ENCODE data around the gene DDA1.

The DDA1 gene

DNA sequence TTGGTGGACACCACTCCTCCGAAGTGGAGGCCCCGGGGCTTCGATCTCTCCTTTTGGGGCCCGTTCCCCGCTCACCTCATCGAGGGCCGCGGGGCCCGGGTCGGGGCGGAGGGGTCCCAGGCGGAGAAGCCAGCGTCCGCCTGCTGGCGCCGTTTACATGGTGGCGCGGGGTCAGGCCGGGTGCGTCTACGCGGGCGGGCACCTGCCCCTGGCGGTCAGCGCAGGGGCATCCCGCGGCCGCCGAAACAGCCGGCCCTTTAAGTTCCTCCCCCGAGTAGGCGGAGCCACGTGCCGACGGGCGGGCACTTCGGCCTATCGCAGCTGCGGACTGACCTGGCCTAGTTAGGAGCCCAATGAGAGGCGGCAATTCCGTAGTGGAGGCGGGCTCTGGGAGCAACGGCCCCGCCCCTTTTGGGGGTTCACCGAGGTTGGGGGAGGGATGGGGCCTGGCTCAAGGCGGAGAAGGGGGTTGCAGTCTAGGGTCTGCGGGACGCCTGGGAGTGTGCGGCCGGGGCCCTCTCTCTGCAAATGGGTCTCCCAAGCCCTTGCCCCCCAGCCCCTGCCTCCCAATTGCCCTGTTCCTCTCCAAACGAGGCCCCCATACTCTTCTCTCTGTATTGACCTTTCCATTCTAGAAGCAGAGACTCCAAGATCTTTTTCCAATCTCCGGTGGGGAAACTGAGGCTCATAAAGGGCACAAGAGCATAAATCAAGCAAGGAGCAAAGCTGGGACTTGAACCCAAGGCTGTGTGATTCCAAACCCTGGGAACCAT lies 6.0 kb upstream of the DDA1 start, which contains the start of gene ABHD8:
TSS of gene ABHD8 (minus strand) at position 259 of the 773 bp plus-strand sequence. CDS start 1,809 bp downstream, outside the sequence.
- TF ChIP-seq CTCF (IDR thresholded peaks at IDR 0.05; ENCODE audit: insufficient read depth, low read length, missing control alignments), result peak; percentile 63

GRCh38 chr19:17303940-17304267 lies 5.5 kb upstream of the DDA1 start:
- DNase-seq (ENCODE audit: low read depth, low spot score), result no peak
- no peak overlapping the region for H3K4me3 ChIP-seq (ENCODE audit: low read depth, low read length)
- POLR2A ChIA-PET, result interaction anchor here (1.2 kb wide), 1 partner anchor 13 kb away, joined by 3 read pairs; no protein-coding TSS in a partner anchor
- TF ChIP-seq CTCF (IDR thresholded peaks at IDR 0.05; ENCODE audit: insufficient read depth, low read length, missing control alignments), result no peak
- CTCF ChIA-PET, result interaction anchor here (0.8 to 5.7 kb wide), 7 partner anchors 9 to 214 kb away, joined by 3 to 69 read pairs (median 4); partner anchors contain the start of gene USHBP1

More for the DNA sequence above, 6.0 kb upstream of the DDA1 start, which contains the start of gene ABHD8:
- H3K4me3 ChIP-seq (ENCODE audit: low read depth, low read length), result peak within 1 kb of the TSS; percentile 76
- CTCF ChIA-PET, result interaction anchor here (0.8 to 5.7 kb wide), 8 partner anchors 10 to 213 kb away, joined by 3 to 69 read pairs (median 4); partner anchors contain the start of gene USHBP1
- peak; percentile 57 for DNase-seq (ENCODE audit: low read depth, low spot score)
- POLR2A ChIA-PET, result interaction anchor here (0.9 to 1.2 kb wide), 2 partner anchors 14 to 22 kb away, joined by 3 read pairs; partner anchors contain the start of gene ANKLE1

DNA sequence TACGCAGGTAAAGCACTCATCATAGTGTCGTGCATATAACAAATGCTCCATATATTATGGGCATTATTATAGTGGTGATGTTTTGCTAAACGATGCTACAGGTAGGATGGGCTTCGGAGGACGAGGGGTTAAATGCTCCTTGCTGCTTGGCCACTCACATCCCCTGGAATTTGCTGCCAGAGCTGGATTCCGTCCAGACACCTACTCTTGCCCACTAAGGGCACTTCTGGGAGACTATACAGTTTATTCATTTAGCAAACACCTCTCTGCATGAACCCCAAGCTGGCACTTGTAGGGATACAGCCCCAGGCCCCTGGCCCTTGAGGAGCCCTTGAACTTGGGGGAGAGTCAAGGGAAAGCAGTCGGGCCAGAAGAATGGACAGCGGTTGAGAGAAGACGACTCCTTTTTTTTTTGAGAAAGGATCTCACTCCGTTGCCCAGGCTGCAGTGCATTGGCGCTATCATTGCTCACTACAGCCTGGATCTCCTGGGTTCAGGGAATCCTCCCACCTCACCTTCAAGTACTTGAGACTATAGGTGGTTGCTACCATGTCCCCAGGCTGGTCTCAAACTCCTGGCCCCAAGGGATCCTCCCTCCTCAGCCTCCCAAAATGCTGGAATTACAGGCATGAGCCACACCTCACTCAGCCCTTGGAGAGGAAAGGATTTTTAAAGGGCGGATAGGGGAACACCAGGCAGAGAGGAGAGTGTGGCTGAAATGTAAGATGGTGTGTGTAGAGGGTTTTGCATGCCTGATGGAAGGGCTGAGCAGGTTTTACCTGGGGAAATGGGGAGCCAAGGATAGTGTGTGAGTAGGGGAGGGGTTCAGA lies 4.8 kb upstream of the DDA1 start:
- peak overlapping the region; percentile 75 for H3K4me3 ChIP-seq (ENCODE audit: low read depth, low read length)
- no peak for TF ChIP-seq CTCF (IDR thresholded peaks at IDR 0.05; ENCODE audit: insufficient read depth, low read length, missing control alignments)
- POLR2A ChIA-PET, result interaction anchor here (0.6 kb wide), 1 partner anchor 77 kb away, joined by 3 read pairs; no protein-coding TSS in a partner anchor

DNA sequence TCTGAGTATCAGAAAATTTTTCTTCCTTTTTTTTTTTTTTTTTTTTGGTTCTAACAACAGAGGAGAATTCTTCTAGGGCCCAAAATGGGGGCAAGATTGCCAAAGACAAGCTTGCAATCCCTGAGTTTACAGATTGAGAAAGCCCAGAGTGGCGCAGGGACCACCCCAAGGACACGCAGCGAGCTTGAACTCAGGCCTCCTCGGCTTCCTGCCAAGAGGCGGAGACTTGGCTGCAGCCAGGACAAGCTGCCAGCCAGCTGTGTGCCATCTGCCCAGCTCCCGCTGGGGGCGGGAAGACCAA lies 4.2 kb upstream of the DDA1 start:
- TF ChIP-seq CTCF (IDR thresholded peaks at IDR 0.05; ENCODE audit: insufficient read depth, low read length, missing control alignments), result no peak
- no peak for DNase-seq (ENCODE audit: low read depth, low spot score)
- POLR2A ChIA-PET, result interaction anchor here (0.6 kb wide), 1 partner anchor 78 kb away, joined by 3 read pairs; no protein-coding TSS in a partner anchor
- CTCF ChIA-PET, result interaction anchor here (0.5 to 5.7 kb wide), 11 partner anchors 8 to 554 kb away, joined by 3 to 69 read pairs (median 4); partner anchors contain the start of genes ANKLE1 and ANO8
- H3K4me3 ChIP-seq (ENCODE audit: low read depth, low read length), result peak overlapping the region; percentile 75

More for the DNA sequence above, 4.8 kb upstream of the DDA1 start:
- CTCF ChIA-PET, result interaction anchor here (0.5 to 5.7 kb wide), 16 partner anchors 7 to 554 kb away, joined by 3 to 69 read pairs (median 4); partner anchors contain the start of genes ANKLE1, ANO8 and USHBP1
- DNase-seq (ENCODE audit: low read depth, low spot score), result no peak

DNA sequence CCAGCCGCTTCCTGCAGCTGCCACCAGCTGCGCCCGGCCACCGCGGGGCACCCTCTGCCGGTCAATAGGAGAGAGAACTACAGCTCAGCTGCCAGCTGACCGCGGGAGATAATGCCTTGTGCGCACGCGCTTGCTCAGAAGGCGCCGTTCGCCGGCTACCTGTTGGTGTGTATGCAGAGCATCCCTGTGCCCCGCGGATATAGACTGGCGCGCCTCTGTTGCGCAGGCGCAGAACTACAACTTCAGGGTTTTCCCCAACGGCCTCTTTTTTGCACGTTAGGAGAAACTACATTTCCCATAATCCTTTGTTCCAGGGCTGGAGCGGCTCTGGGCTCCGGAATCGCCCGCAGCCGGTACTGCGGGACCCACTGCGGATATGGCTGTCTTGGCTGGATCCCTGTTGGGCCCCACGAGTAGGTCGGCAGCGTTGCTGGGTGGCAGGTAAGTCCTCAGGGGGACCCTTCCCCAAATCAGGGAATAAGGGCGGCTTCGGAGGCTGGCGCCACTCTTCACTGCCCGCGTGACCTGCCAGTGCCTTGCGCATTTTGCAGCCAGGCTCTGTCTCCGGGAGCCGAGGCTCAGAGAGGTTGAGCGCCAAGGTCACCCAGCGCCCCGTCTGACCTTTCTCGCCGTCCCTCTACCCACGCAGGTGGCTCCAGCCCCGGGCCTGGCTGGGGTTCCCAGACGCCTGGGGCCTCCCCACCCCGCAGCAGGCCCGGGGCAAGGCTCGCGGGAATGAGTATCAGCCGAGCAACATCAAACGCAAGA lies 3.7 kb upstream of the DDA1 start, which contains the start of gene MRPL34:
TSS of gene MRPL34 (plus strand) at position 356 of the 768 bp plus-strand sequence. CDS start at position 377, 21 bp downstream.
- peak; percentile 89 for TF ChIP-seq CTCF (IDR thresholded peaks at IDR 0.05; ENCODE audit: insufficient read depth, low read length, missing control alignments)
- peak; percentile 94 for DNase-seq (ENCODE audit: low read depth, low spot score)

More for the DNA sequence above, 3.7 kb upstream of the DDA1 start, which contains the start of gene MRPL34:
- peak within 1 kb of the TSS; percentile 75 for H3K4me3 ChIP-seq (ENCODE audit: low read depth, low read length)
- ChIA-PET CTCF (interaction anchor here (0.8 to 5.7 kb wide), 13 partner anchors 8 to 237 kb away, joined by 3 to 69 read pairs (median 4); partner anchors contain the start of genes ANKLE1 and ANO8), POLR2A (interaction anchor here (0.5 to 0.6 kb wide), 2 partner anchors 78 to 444 kb away, joined by 3 read pairs; no protein-coding TSS in a partner anchor)
